ENCODE measurements around the gene CDIPT. TPM values are rescaled to one million over a fixed set of nuclear protein-coding genes. Genes with fewer than 3 reads are reported as not detected.

The CDIPT gene
- total and polyA plus RNA-seq, 2 of the 4 experiments (the other 2 are of a cell fraction), result 47.1 to 100 TPM

DNA sequence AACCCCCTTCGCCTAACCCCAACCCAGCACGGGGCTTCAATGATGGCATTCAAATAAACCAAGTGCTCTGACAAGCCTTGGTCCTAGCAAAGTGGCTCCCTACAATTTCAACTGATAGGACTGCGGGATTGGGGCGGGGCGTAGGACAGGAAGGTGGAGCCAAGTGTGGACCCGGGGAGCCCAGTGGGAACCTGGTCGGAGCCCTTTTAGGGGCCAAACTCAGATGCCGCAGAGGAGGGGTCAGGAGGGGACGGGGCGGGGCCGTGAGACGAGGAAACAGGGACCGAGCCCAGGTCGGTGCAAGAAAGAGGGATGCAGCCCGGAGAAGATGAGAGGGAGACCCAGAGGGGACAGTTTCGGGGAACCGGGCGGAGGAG is 13.2 kb upstream of the CDIPT start:
- WGBS, 2 experiments (ENCODE audit: extremely low coverage in 2 of 2, insufficient read length in 1 of 2), result 13% methylated on average over 10 of the region's 18 CpGs; no CpG with 5 or more reads in 1 of the 2 experiments
- in situ Hi-C loops (cut with MboI; ENCODE audit: low sequenced_read_pairs), result no loop called here
- dilution Hi-C loops (cut with HindIII; ENCODE audit: low sequenced_read_pairs, unreplicated experiment), result no loop called here
- no peak overlapping the region for H2BK5ac ChIP-seq (ENCODE audit: low read depth, low read length, poor library complexity, severe bottlenecking)
- H3K9ac ChIP-seq (ENCODE audit: low read depth, low read length), result no peak overlapping the region
- no peaks in the 10 kb centered on the region; the same call in 1 of the 2 replicates for H3K36me3 ChIP-seq (ENCODE audit: control insufficient read depth, insufficient read depth, low read length)
- H3K27me3 ChIP-seq (ENCODE audit: control insufficient read depth, insufficient read depth, low read length), result peaks cover 18% of the 10 kb centered on the region
- H4K20me1 ChIP-seq (ENCODE audit: insufficient read depth, low read length), result peaks cover 3% of the 10 kb centered on the region; the same call in 1 of the 2 replicates
- H2AFZ ChIP-seq (replicated peaks; ENCODE audit: low read length, poor library complexity), result peak overlapping the region; percentile 86
- no peak overlapping the region for H4K5ac ChIP-seq (ENCODE audit: low read depth, low read length)
- H2BK20ac ChIP-seq (ENCODE audit: low read depth, low read length), result no peak overlapping the region
- no peak overlapping the region for H3K27ac ChIP-seq (ENCODE audit: insufficient read depth, low read length)
- H3K9me1 ChIP-seq (ENCODE audit: insufficient read depth, low read length), result no peaks in the 10 kb centered on the region
- no peak overlapping the region for H3K18ac ChIP-seq (ENCODE audit: low read depth, low read length)
- no peak overlapping the region for H2AK9ac ChIP-seq (replicated peaks; ENCODE audit: low read depth, low read length, poor library complexity)
- H3K4me1 ChIP-seq (ENCODE audit: control insufficient read depth, insufficient read depth, low read length), result no peaks in the 10 kb centered on the region
- BruUV-seq (replicated peaks), result no TSS peak
- no peaks in the 10 kb centered on the region for H3K79me1 ChIP-seq (ENCODE audit: low read depth in 1 of 2, low read length in 2 of 2)
- H2BK15ac ChIP-seq (ENCODE audit: low read depth, low read length), result no peak overlapping the region
- no peak overlapping the region for H3K23ac ChIP-seq (ENCODE audit: low read depth, low read length)
- H2BK120ac ChIP-seq (ENCODE audit: low read depth, low read length), result no peak overlapping the region
- DNase-seq, result no peak
- H3K4me2 ChIP-seq (ENCODE audit: low read depth, low read length), result peak overlapping the region; percentile 70
- ChIA-PET POLR2A (ENCODE audit: unreplicated experiment) (no interaction called here), CTCF (no interaction called here)
- peak; percentile 33 for ATAC-seq (ENCODE audit: low read depth)
- no peak overlapping the region for H4K91ac ChIP-seq (ENCODE audit: insufficient read depth, low read depth, low read length)
- H3K56ac ChIP-seq (ENCODE audit: extremely low read depth, insufficient read depth, low read length), result no peak overlapping the region
- no peaks in the 10 kb centered on the region for H3K9me3 ChIP-seq (ENCODE audit: control insufficient read depth, insufficient read depth, low read length)
- no peak overlapping the region for H3K4ac ChIP-seq (ENCODE audit: low read depth, low read length)
- TF ChIP-seq RFX5 (IDR thresholded peaks at IDR 0.05; ENCODE audit: low read depth, low read length) (no peak), CEBPB (IDR thresholded peaks at IDR 0.05; ENCODE audit: low read depth, low read length) (no peak), RAD21 (IDR thresholded peaks at IDR 0.05; ENCODE audit: low read length) (no peak)
- H4K8ac ChIP-seq (ENCODE audit: low read depth in 2 of 2, low read length in 2 of 2), result no peak overlapping the region
- intact Hi-C loops (cut with micrococcal nuclease), result no loop called here
- H3K14ac ChIP-seq (replicated peaks; ENCODE audit: low read depth, low read length), result no peak overlapping the region
- H2AK5ac ChIP-seq (ENCODE audit: low read depth, low read length), result no peak overlapping the region
- no peak overlapping the region for H3K4me3 ChIP-seq (ENCODE audit: insufficient read depth, low read depth, low read length)

Data from IMR-90 (cell line).